Inflammatory macrophage treated with lipopolysaccharide for 4 hours (primary cell): Measurements from ENCODE around the gene SIK3.
"Not testable (repeated sequence)": the region's sequence is repeated elsewhere in the genome, so short reads cannot be mapped to it uniquely, and the experiment has no call there.

Experiments
- DNase-seq: peaks from one replicate; pipeline ENCODE4 v3.0.0-alpha.2; 2020

The SIK3 gene

GRCh38 chr11:116835791-116836631 lies 262.2 kb downstream of the SIK3 start:
- DNase-seq: peak; percentile 59

- peak; percentile 33 for DNase-seq
These were observed 263.0 kb downstream of the SIK3 start for GRCh38 chr11:116835042-116835772.

- not testable (repeated sequence) for DNase-seq
These were observed 263.6 kb downstream of the SIK3 start for GRCh38 chr11:116834535-116835041.

- no peak for DNase-seq
These were observed 264.3 kb downstream of the SIK3 start for GRCh38 chr11:116833816-116834534.

- DNase-seq: no peak
These were observed 264.8 kb downstream of the SIK3 start for GRCh38 chr11:116833491-116833815.

GRCh38 chr11:116832350-116833290 lies 265.6 kb downstream of the SIK3 start:
- no peak for DNase-seq

GRCh38 chr11:116831790-116832349 lies 266.4 kb downstream of the SIK3 start:
- no peak for DNase-seq

- no peak for DNase-seq
These were observed 267.9 kb downstream of the SIK3 start for GRCh38 chr11:116830184-116830912.

- DNase-seq: no peak
These were observed 268.6 kb downstream of the SIK3 start, which contains the start of gene APOC3 for GRCh38 chr11:116829525-116830183. APOC3 (plus strand) TSS chr11:116829907; CDS start chr11:116830583, 676 bp downstream.

GRCh38 chr11:116828632-116829524 lies 269.4 kb downstream of the SIK3 start:
- DNase-seq: no peak

GRCh38 chr11:116827461-116827860 lies 270.8 kb downstream of the SIK3 start:
- no peak for DNase-seq

- DNase-seq: no peak
These were observed 271.3 kb downstream of the SIK3 start for GRCh38 chr11:116826751-116827431.

- no peak for DNase-seq
These were observed 272.1 kb downstream of the SIK3 start for GRCh38 chr11:116825854-116826750.

GRCh38 chr11:116825434-116825833 lies 272.8 kb downstream of the SIK3 start:
- DNase-seq: no peak

- no peak for DNase-seq
These were observed 275.0 kb downstream of the SIK3 start, which contains the start of gene APOA4 for GRCh38 chr11:116823031-116823843. APOA4 (minus strand) TSS chr11:116823304; CDS start chr11:116823191, 113 bp downstream.

GRCh38 chr11:116822575-116822974 lies 275.7 kb downstream of the SIK3 start:
- no peak for DNase-seq
